CD4-positive, alpha-beta T cell treated with Interleukin-21 for 1 hour (primary cell): ENCODE measurements around the gene CAMK2N2.
A peak's percentile ranks its signal among the peaks of the same experiment; 100 is the strongest.

Experiments
- DNase-seq: peaks from one replicate; pipeline ENCODE4 v3.0.0-alpha.2; 2020

CAMK2N2 gene

GRCh38 chr3:184261270-184261853 lies at the start of gene CAMK2N2:
TSS of gene CAMK2N2 (minus strand) at chr3:184261553. CDS start at chr3:184261285, 268 bp downstream.
- DNase-seq = peak; percentile 71

GRCh38 chr3:184308744-184309143 lies 47.4 kb upstream of the CAMK2N2 start:
- no peak for DNase-seq

- DNase-seq = no peak
Measured at GRCh38 chr3:184307915-184308314, 46.6 kb upstream of the CAMK2N2 start.

GRCh38 chr3:184306341-184306972 lies 45.1 kb upstream of the CAMK2N2 start:
- DNase-seq = no peak

- peak; percentile 20 for DNase-seq
Measured at GRCh38 chr3:184305577-184305976, 44.2 kb upstream of the CAMK2N2 start.

GRCh38 chr3:184300378-184300720 lies 39.0 kb upstream of the CAMK2N2 start:
- DNase-seq = no peak

- no peak for DNase-seq
Measured at GRCh38 chr3:184299488-184300377, 38.4 kb upstream of the CAMK2N2 start.

GRCh38 chr3:184298759-184299487 lies 37.6 kb upstream of the CAMK2N2 start, which contains the start of gene PSMD2:
TSS of gene PSMD2 (plus strand) at chr3:184299241. CDS start at chr3:184299267, 26 bp downstream.
- peak; percentile 98 for DNase-seq

- no peak for DNase-seq
Measured at GRCh38 chr3:184296616-184297015, 35.3 kb upstream of the CAMK2N2 start.

GRCh38 chr3:184295771-184296170 lies 34.4 kb upstream of the CAMK2N2 start:
- no peak for DNase-seq

GRCh38 chr3:184291738-184292445 lies 30.5 kb upstream of the CAMK2N2 start:
- no peak for DNase-seq

- no peak for DNase-seq
Measured at GRCh38 chr3:184291044-184291737, 29.8 kb upstream of the CAMK2N2 start.

- DNase-seq = no peak
Measured at GRCh38 chr3:184290331-184290730, 29.0 kb upstream of the CAMK2N2 start.

GRCh38 chr3:184289426-184289938 lies 28.1 kb upstream of the CAMK2N2 start:
- peak; percentile 60 for DNase-seq

GRCh38 chr3:184284696-184285095 lies 23.3 kb upstream of the CAMK2N2 start:
- DNase-seq = peak; percentile 10

- no peak for DNase-seq
Measured at GRCh38 chr3:184283681-184284080, 22.3 kb upstream of the CAMK2N2 start.

- no peak for DNase-seq
Measured at GRCh38 chr3:184282941-184283340, 21.6 kb upstream of the CAMK2N2 start.

GRCh38 chr3:184277366-184277765 lies 16.0 kb upstream of the CAMK2N2 start:
- DNase-seq = no peak

GRCh38 chr3:184275961-184276910 lies 14.9 kb upstream of the CAMK2N2 start, which contains the start of gene ECE2:
TSS of gene ECE2 (plus strand) at chr3:184276022. CDS start at chr3:184276154, 132 bp downstream.
- no peak for DNase-seq

- no peak for DNase-seq
Measured at GRCh38 chr3:184275381-184275701, 14.0 kb upstream of the CAMK2N2 start.
